Measurements from ENCODE around the gene INTS6.

Gene INTS6

GRCh38 chr13:51405176-51405575 lies 47.7 kb downstream of the INTS6 start:
- Histone ChIP-seq H3K36me3 (ENCODE audit: insufficient read depth, insufficient read length, low read length) (no peaks in the 10 kb centered on the region), H3K27me3 (ENCODE audit: insufficient read depth, insufficient read length) (no peaks in the 10 kb centered on the region), H3K4me1 (ENCODE audit: insufficient read depth, insufficient read length) (no peaks in the 10 kb centered on the region), H3K9ac (ENCODE audit: insufficient read length, low read depth) (no peak overlapping the region), H3K9me3 (ENCODE audit: insufficient read depth, low read length) (no peaks in the 10 kb centered on the region), H3K4me3 (ENCODE audit: insufficient read length, low read depth) (no peak overlapping the region)
- no peak for DNase-seq (ENCODE audit: low read depth, low spot score)
- no peak for TF ChIP-seq ZNF274 (IDR thresholded peaks at IDR 0.05; ENCODE audit: low read depth, low read length)

GRCh38 chr13:51397262-51397941 lies 55.4 kb downstream of the INTS6 start:
- Histone ChIP-seq H3K4me1 (ENCODE audit: insufficient read depth, insufficient read length) (no peaks in the 10 kb centered on the region), H3K9me3 (ENCODE audit: insufficient read depth, low read length) (no peaks in the 10 kb centered on the region), H3K27me3 (ENCODE audit: insufficient read depth, insufficient read length) (no peaks in the 10 kb centered on the region), H3K4me3 (ENCODE audit: insufficient read length, low read depth) (no peak overlapping the region), H3K36me3 (ENCODE audit: insufficient read depth, insufficient read length, low read length) (no peaks in the 10 kb centered on the region), H3K9ac (ENCODE audit: insufficient read length, low read depth) (no peak overlapping the region)
- TF ChIP-seq SUZ12 (IDR thresholded peaks at IDR 0.05; ENCODE audit: extremely low read depth, insufficient read depth, insufficient read length) (no peak), ZNF274 (IDR thresholded peaks at IDR 0.05; ENCODE audit: low read depth, low read length) (no peak), YY1 (IDR thresholded peaks at IDR 0.05; ENCODE audit: insufficient read depth, insufficient read length) (no peak)
- DNase-seq (ENCODE audit: low read depth, low spot score) = no peak

GRCh38 chr13:51396352-51396751 lies 56.5 kb downstream of the INTS6 start:
- no peak for DNase-seq (ENCODE audit: low read depth, low spot score)
- no peaks in the 10 kb centered on the region for H3K4me1 ChIP-seq (ENCODE audit: insufficient read depth, insufficient read length)
- H3K9ac ChIP-seq (ENCODE audit: insufficient read length, low read depth) = no peak overlapping the region
- no peaks in the 10 kb centered on the region for H3K9me3 ChIP-seq (ENCODE audit: insufficient read depth, low read length)
- TF ChIP-seq SUZ12 (IDR thresholded peaks at IDR 0.05; ENCODE audit: extremely low read depth, insufficient read depth, insufficient read length) (no peak), ZNF274 (IDR thresholded peaks at IDR 0.05; ENCODE audit: low read depth, low read length) (no peak), YY1 (IDR thresholded peaks at IDR 0.05; ENCODE audit: insufficient read depth, insufficient read length) (no peak)
- no peaks in the 10 kb centered on the region for H3K36me3 ChIP-seq (ENCODE audit: insufficient read depth, insufficient read length, low read length)
- H3K4me3 ChIP-seq (ENCODE audit: insufficient read length, low read depth) = no peak overlapping the region
- H3K27me3 ChIP-seq (ENCODE audit: insufficient read depth, insufficient read length) = no peaks in the 10 kb centered on the region

GRCh38 chr13:51394724-51395123 lies 58.1 kb downstream of the INTS6 start:
- no peak for TF ChIP-seq SUZ12 (IDR thresholded peaks at IDR 0.05; ENCODE audit: extremely low read depth, insufficient read depth, insufficient read length)
- no peak for TF ChIP-seq ZNF274 (IDR thresholded peaks at IDR 0.05; ENCODE audit: low read depth, low read length)
- no peak for TF ChIP-seq YY1 (IDR thresholded peaks at IDR 0.05; ENCODE audit: insufficient read depth, insufficient read length)
- H3K4me3 ChIP-seq (ENCODE audit: insufficient read length, low read depth) = no peak overlapping the region
- DNase-seq (ENCODE audit: low read depth, low spot score) = no peak
- H3K9ac ChIP-seq (ENCODE audit: insufficient read length, low read depth) = no peak overlapping the region
- H3K4me1 ChIP-seq (ENCODE audit: insufficient read depth, insufficient read length) = no peaks in the 10 kb centered on the region
- no peaks in the 10 kb centered on the region for H3K36me3 ChIP-seq (ENCODE audit: insufficient read depth, insufficient read length, low read length)
- no peaks in the 10 kb centered on the region for H3K27me3 ChIP-seq (ENCODE audit: insufficient read depth, insufficient read length)
- no peaks in the 10 kb centered on the region for H3K9me3 ChIP-seq (ENCODE audit: insufficient read depth, low read length)

- no peak for TF ChIP-seq SUZ12 (IDR thresholded peaks at IDR 0.05; ENCODE audit: extremely low read depth, insufficient read depth, insufficient read length)
- TF ChIP-seq ZNF274 (IDR thresholded peaks at IDR 0.05; ENCODE audit: low read depth, low read length) = no peak
- TF ChIP-seq YY1 (IDR thresholded peaks at IDR 0.05; ENCODE audit: insufficient read depth, insufficient read length) = no peak
- no peaks in the 10 kb centered on the region for H3K36me3 ChIP-seq (ENCODE audit: insufficient read depth, insufficient read length, low read length)
- DNase-seq (ENCODE audit: low read depth, low spot score) = no peak
Measured at GRCh38 chr13:51385114-51385513, 67.7 kb downstream of the INTS6 start.

GRCh38 chr13:51380269-51380668 lies 72.6 kb downstream of the INTS6 start:
- H3K4me3 ChIP-seq (ENCODE audit: insufficient read length, low read depth) = no peak overlapping the region
- H3K27me3 ChIP-seq (ENCODE audit: insufficient read depth, insufficient read length) = no peaks in the 10 kb centered on the region
- TF ChIP-seq ZNF274 (IDR thresholded peaks at IDR 0.05; ENCODE audit: low read depth, low read length) (no peak), YY1 (IDR thresholded peaks at IDR 0.05; ENCODE audit: insufficient read depth, insufficient read length) (no peak), SUZ12 (IDR thresholded peaks at IDR 0.05; ENCODE audit: extremely low read depth, insufficient read depth, insufficient read length) (no peak)
- no peak for DNase-seq (ENCODE audit: low read depth, low spot score)
- H3K9me3 ChIP-seq (ENCODE audit: insufficient read depth, low read length) = no peaks in the 10 kb centered on the region
- no peak overlapping the region for H3K9ac ChIP-seq (ENCODE audit: insufficient read length, low read depth)
- H3K4me1 ChIP-seq (ENCODE audit: insufficient read depth, insufficient read length) = no peaks in the 10 kb centered on the region
- H3K36me3 ChIP-seq (ENCODE audit: insufficient read depth, insufficient read length, low read length) = peaks cover 3% of the 10 kb centered on the region

More at GRCh38 chr13:51385114-51385513, 67.7 kb downstream of the INTS6 start:
- Histone ChIP-seq H3K4me3 (ENCODE audit: insufficient read length, low read depth) (no peak overlapping the region), H3K4me1 (ENCODE audit: insufficient read depth, insufficient read length) (no peaks in the 10 kb centered on the region), H3K9ac (ENCODE audit: insufficient read length, low read depth) (no peak overlapping the region), H3K9me3 (ENCODE audit: insufficient read depth, low read length) (no peaks in the 10 kb centered on the region), H3K27me3 (ENCODE audit: insufficient read depth, insufficient read length) (no peaks in the 10 kb centered on the region)

- Histone ChIP-seq H3K36me3 (ENCODE audit: insufficient read depth, insufficient read length, low read length) (peaks cover 11% of the 10 kb centered on the region), H3K4me1 (ENCODE audit: insufficient read depth, insufficient read length) (no peaks in the 10 kb centered on the region), H3K4me3 (ENCODE audit: insufficient read length, low read depth) (no peak overlapping the region), H3K9ac (ENCODE audit: insufficient read length, low read depth) (no peak overlapping the region), H3K27me3 (ENCODE audit: insufficient read depth, insufficient read length) (no peaks in the 10 kb centered on the region), H3K9me3 (ENCODE audit: insufficient read depth, low read length) (no peaks in the 10 kb centered on the region)
- no peak for TF ChIP-seq YY1 (IDR thresholded peaks at IDR 0.05; ENCODE audit: insufficient read depth, insufficient read length)
- TF ChIP-seq SUZ12 (IDR thresholded peaks at IDR 0.05; ENCODE audit: extremely low read depth, insufficient read depth, insufficient read length) = no peak
- TF ChIP-seq ZNF274 (IDR thresholded peaks at IDR 0.05; ENCODE audit: low read depth, low read length) = no peak
- DNase-seq (ENCODE audit: low read depth, low spot score) = no peak
Measured at GRCh38 chr13:51373451-51373850, 79.4 kb downstream of the INTS6 start.
